HepG2 (cell line): ENCODE measurements around the gene LLGL2. TPM values are rescaled to one million over a fixed set of nuclear protein-coding genes. Genes with fewer than 3 reads are reported as not detected.
A peak's percentile ranks its signal among the peaks of the same experiment; 100 is the strongest.

ENCODE experiments used
- DMAP1 ChIP-seq: IDR thresholded peaks from 2 replicates; pipeline ENCODE4 v1.6.1; 2016
- ELF3 ChIP-seq: IDR thresholded peaks from 2 replicates; pipeline ENCODE4 v1.6.1; 2016; ENCODE audit warnings: missing genetic modification reagents, missing compliant biosample characterization
- KDM5B ChIP-seq: sonication (generic); formaldehyde crosslinking; IDR thresholded peaks from 2 replicates; pipeline ENCODE4 v1.4.0; 2020; ENCODE audit warnings: missing genetic modification reagents, mild to moderate bottlenecking, borderline replicate concordance
- PREB ChIP-seq: sonication (generic); formaldehyde crosslinking; IDR thresholded peaks from 2 replicates; pipeline ENCODE4 v1.4.0; 2020; ENCODE audit warnings: missing genetic modification reagents
- TAF15 ChIP-seq: fragments of 200-400 bp; formaldehyde crosslinking; IDR thresholded peaks from one replicate; pipeline ENCODE4 v1.6.1; 2018; ENCODE audit warnings: mild to moderate bottlenecking, low read depth, low read length; ENCODE audit not compliant: poor library complexity, severe bottlenecking
- TBX2 ChIP-seq: sonication (generic); formaldehyde crosslinking; IDR thresholded peaks from 2 replicates; pipeline ENCODE4 v1.5.0; 2020; ENCODE audit warnings: missing genetic modification reagents, mild to moderate bottlenecking, borderline replicate concordance
- TIGD3 ChIP-seq: sonication (generic); formaldehyde crosslinking; IDR thresholded peaks from 2 replicates; pipeline ENCODE4 v1.5.1; 2020; ENCODE audit warnings: mild to moderate bottlenecking, missing genetic modification reagents, borderline replicate concordance
- ZNF580 ChIP-seq: IDR thresholded peaks from 2 replicates; pipeline ENCODE4 v1.6.1; 2016; ENCODE audit warnings: low read depth, borderline replicate concordance
- polyA plus RNA-seq, 8 experiments: library from polyadenylated mRNA; depleted of rRNA in 3 of 8; stranded (reverse) in 7 of 8; unstranded in 1 of 8; fragments of >200 nt; fragmentation: Illumina TruSeq in 4 of 8; extraction: Trizol in 4 of 8; gene quantifications; 2 replicates each; pipeline versions ENCODE4 v1.2.1 to v1.2.3, GENCODE V29; 2011 to 2016; ENCODE audit warnings: low read depth in 4 of 8, missing spikeins in 1 of 8, mixed read lengths in 1 of 8; ENCODE audit not compliant: insufficient read depth in 1 of 8
- total RNA-seq, 5 experiments: library from RNA; depleted of rRNA; stranded (reverse); fragments of >200 nt; fragmentation: Illumina TruSeq; extraction: Trizol; gene quantifications; 2 replicates each; pipeline ENCODE4 v1.2.3, GENCODE V29; 2016; ENCODE audit warnings: low read depth in 1 of 5

The LLGL2 gene
- total and polyA plus RNA-seq, 2 of the 13 experiments (the other 11 are each of a cell fraction or from before 2014, with no cell fraction given) = 83.0 to 86.7 TPM

- TF ChIP-seq ELF3 (CRISPR knock-in tag) = 0 out of 2 replicates have a peak, but pooled peaks have one; percentile 3
- no peak; the same call in 1 of the 2 replicates for TF ChIP-seq DMAP1 (CRISPR knock-in tag)
- no peak for TF ChIP-seq TBX2 (CRISPR knock-in tag)
- TF ChIP-seq PREB (CRISPR knock-in tag) = no peak
- no peak for TF ChIP-seq TAF15
- TF ChIP-seq TIGD3 (CRISPR knock-in tag) = no peak
- TF ChIP-seq KDM5B = no peak
- no peak; the same call in 1 of the 2 replicates for TF ChIP-seq ZNF580
These were observed 10.5 kb upstream of the LLGL2 start (continued) for GRCh38 chr17:75514919-75515495.
